HG02610 (cell line): ENCODE results near the gene GFI1B.
"Not testable (repeated sequence)": the region's sequence is repeated elsewhere in the genome, so short reads cannot be mapped to it uniquely, and the experiment has no call there.

ENCODE experiments used
- ATAC-seq: cut with Tn5 transposase; IDR thresholded peaks from one replicate; pipeline ENCODE4 v1.9.1; 2021; ENCODE audit warnings: mild to moderate bottlenecking, moderate library complexity; ENCODE audit not compliant: unreplicated experiment

GFI1B gene

GRCh38 chr9:133008824-133009223, 30.3 kb downstream of the GFI1B start:
- no peak for ATAC-seq

- ATAC-seq: no peak
These were observed 31.6 kb downstream of the GFI1B start for GRCh38 chr9:133009906-133010582.

- ATAC-seq: no peak
These were observed 36.2 kb downstream of the GFI1B start for GRCh38 chr9:133014696-133015095.

GRCh38 chr9:133023117-133023890, 44.8 kb downstream of the GFI1B start:
- no peak for ATAC-seq

GRCh38 chr9:133026426-133026825, 47.9 kb downstream of the GFI1B start:
- ATAC-seq: no peak

- ATAC-seq: no peak
These were observed 48.6 kb downstream of the GFI1B start for GRCh38 chr9:133027134-133027533.

- no peak for ATAC-seq
These were observed 49.7 kb downstream of the GFI1B start for GRCh38 chr9:133028221-133028620.

- no peak for ATAC-seq
These were observed 51.5 kb downstream of the GFI1B start for GRCh38 chr9:133029994-133030316.

GRCh38 chr9:133030317-133031129, 52.0 kb downstream of the GFI1B start, which contains the start of gene GTF3C5:
Gene GTF3C5 (plus strand): TSS chr9:133030997. CDS start chr9:133031012, 15 bp downstream.
- ATAC-seq: peak; percentile 94

- ATAC-seq: no peak
These were observed 52.6 kb downstream of the GFI1B start for GRCh38 chr9:133031130-133031422.

GRCh38 chr9:133031496-133031911, 53.0 kb downstream of the GFI1B start:
- ATAC-seq: no peak

- ATAC-seq: no peak
These were observed 53.7 kb downstream of the GFI1B start for GRCh38 chr9:133032171-133032570.

GRCh38 chr9:133035669-133036068, 57.2 kb downstream of the GFI1B start:
- ATAC-seq: no peak

GRCh38 chr9:133037775-133038515, 59.5 kb downstream of the GFI1B start:
- no peak for ATAC-seq

GRCh38 chr9:133040892-133041479, 62.5 kb downstream of the GFI1B start:
- not testable (repeated sequence) for ATAC-seq
